HFFc6 (cell line): ENCODE data around the gene ABHD12B. TPM values are rescaled to one million over a fixed set of nuclear protein-coding genes. Genes with fewer than 3 reads are reported as not detected.

ENCODE experiments used
- DNase-seq: peaks from one replicate; pipeline ENCODE4 v3.0.0-alpha.2; 2018
- H3K27ac Mint-ChIP-seq: 2 replicates; pipeline ENCODE4 v1.8.0; 2020; ENCODE audit warnings: mild to moderate bottlenecking, mixed read lengths
- H3K27me3 Mint-ChIP-seq: 2 replicates; pipeline ENCODE4 v1.8.0; 2021; ENCODE audit warnings: mild to moderate bottlenecking, moderate library complexity, mixed read lengths; ENCODE audit not compliant: insufficient read depth
- H3K36me3 Mint-ChIP-seq: 2 replicates; pipeline ENCODE4 v1.8.0; 2021; ENCODE audit warnings: low read depth, mixed read lengths
- H3K4me1 Mint-ChIP-seq: 2 replicates; pipeline ENCODE4 v1.8.0; 2020; ENCODE audit warnings: low read depth, mixed read lengths
- H3K4me3 Mint-ChIP-seq: 2 replicates; pipeline ENCODE4 v1.8.0; 2020; ENCODE audit warnings: mild to moderate bottlenecking, moderate library complexity, mixed read lengths
- H3K9me3 Mint-ChIP-seq: 2 replicates; pipeline ENCODE4 v1.8.0; 2020; ENCODE audit warnings: mild to moderate bottlenecking, mixed read lengths
- total RNA-seq, 6 experiments: library from RNA; stranded (reverse); fragmentation: NEBNext Ultra II Directional; extraction: Animal tissue kit (Norgen Biotek cat#: 25700); gene quantifications; 2 replicates in 1 of 6; 3 replicates in 5 of 6; pipeline ENCODE4 v1.2.3, GENCODE V29; 2021
- TF ChIP-seq, protein P1 (sequence below): fragments of 200-600 bp; sonication (generic); IDR thresholded peaks from 2 replicates; pipeline ENCODE4 v1.5.0; 2021; ENCODE audit warnings: antibody characterized with exemption, mild to moderate bottlenecking

ABHD12B gene
- total RNA-seq, 6 experiments from 2014 or later, result 0.34 TPM; not detected in 5

DNA sequence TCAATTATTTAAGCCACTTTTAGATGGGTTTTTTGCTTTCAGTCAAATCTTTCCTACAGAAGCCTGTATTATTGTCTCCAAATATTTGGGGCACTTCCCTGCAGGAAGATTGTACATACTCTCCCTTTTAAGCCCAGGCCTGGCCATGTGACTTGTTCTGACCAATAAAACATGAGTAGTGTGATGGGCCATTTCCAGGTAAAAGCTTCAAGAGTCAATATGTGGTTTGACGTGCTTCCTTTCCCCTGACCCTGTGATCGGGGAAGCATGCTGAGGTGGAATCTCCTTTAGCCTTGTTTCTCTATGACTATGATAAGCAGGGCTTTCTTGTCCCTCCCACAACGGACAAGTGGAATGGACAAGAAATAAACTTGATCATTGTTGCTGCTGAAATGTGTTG lies 26.7 kb upstream of the ABHD12B start:
- peak overlapping the region; percentile 53; the same call in 1 of the 2 replicates for H3K27ac Mint-ChIP-seq
- H3K36me3 Mint-ChIP-seq, result no peaks in the 10 kb centered on the region
- H3K4me1 Mint-ChIP-seq, result peaks cover 53% of the 10 kb centered on the region
- H3K9me3 Mint-ChIP-seq, result no peaks in the 10 kb centered on the region
- DNase-seq, result no peak
- TF ChIP-seq, protein P1, sequence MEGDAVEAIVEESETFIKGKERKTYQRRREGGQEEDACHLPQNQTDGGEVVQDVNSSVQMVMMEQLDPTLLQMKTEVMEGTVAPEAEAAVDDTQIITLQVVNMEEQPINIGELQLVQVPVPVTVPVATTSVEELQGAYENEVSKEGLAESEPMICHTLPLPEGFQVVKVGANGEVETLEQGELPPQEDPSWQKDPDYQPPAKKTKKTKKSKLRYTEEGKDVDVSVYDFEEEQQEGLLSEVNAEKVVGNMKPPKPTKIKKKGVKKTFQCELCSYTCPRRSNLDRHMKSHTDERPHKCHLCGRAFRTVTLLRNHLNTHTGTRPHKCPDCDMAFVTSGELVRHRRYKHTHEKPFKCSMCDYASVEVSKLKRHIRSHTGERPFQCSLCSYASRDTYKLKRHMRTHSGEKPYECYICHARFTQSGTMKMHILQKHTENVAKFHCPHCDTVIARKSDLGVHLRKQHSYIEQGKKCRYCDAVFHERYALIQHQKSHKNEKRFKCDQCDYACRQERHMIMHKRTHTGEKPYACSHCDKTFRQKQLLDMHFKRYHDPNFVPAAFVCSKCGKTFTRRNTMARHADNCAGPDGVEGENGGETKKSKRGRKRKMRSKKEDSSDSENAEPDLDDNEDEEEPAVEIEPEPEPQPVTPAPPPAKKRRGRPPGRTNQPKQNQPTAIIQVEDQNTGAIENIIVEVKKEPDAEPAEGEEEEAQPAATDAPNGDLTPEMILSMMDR, result no peak
- H3K4me3 Mint-ChIP-seq, result no peak overlapping the region
- no peaks in the 10 kb centered on the region for H3K27me3 Mint-ChIP-seq

DNA sequence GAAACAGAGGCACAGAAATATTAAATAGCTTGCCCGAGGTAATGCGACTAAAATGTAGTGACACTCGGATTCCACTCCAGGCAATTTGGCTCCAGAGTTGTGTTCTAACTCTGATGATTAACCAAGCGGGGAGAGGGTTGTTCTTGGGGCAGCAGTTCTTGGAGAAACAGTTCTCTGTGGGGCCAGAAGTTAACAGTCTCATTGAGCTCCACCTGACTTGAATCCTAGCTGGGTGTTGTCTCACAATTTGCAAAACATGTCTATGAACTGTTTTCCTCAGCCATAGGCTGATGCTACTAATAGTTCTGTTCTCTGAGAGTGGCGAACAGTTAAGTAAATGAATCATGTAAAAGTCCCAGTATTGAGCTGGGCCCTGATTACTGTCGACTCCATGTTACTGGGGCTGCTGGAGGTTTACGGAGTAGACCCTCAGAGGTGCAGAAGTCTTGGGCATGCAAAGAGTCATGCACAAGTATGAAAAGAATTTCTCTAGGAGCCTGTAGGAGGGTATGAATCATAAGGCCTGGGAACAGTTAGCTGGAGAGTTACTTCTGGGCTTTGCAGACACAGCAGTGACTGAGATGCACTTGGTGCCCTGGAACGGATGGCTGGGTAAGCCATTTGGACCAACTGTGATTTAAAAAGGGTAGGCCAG lies 25.5 kb upstream of the ABHD12B start:
- H3K27me3 Mint-ChIP-seq, result no peaks in the 10 kb centered on the region
- TF ChIP-seq, protein P1, result no peak
- peak overlapping the region; percentile 70 for H3K4me3 Mint-ChIP-seq
- peaks cover 53% of the 10 kb centered on the region for H3K4me1 Mint-ChIP-seq
- DNase-seq, result peak; percentile 83
- H3K36me3 Mint-ChIP-seq, result no peaks in the 10 kb centered on the region
- no peaks in the 10 kb centered on the region for H3K9me3 Mint-ChIP-seq
- peak overlapping the region; percentile 92 for H3K27ac Mint-ChIP-seq

DNA sequence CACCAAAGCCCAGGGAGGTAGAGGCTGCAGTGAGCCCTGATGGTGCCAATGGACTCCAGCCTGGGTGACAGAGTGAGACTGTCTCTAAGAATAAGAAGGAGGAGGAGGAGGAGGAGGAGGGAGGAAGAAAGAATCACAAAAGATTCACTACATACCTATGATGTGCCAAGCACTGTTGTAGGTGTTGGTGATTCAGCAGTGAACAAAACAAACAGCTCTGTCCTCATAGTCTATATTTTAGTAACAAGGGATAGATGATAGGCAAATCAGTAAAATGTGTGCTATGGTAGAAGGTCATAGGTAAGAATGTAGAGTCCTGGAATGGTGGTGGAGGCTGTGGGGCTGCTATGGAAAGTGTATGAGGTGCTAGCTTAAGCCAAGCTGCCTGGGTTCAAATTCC lies 18.0 kb upstream of the ABHD12B start:
- Mint-ChIP-seq H3K4me3 (no peak overlapping the region), H3K36me3 (no peaks in the 10 kb centered on the region), H3K27ac (no peak overlapping the region), H3K4me1 (peaks cover 16% of the 10 kb centered on the region), H3K27me3 (peaks cover 2% of the 10 kb centered on the region), H3K9me3 (no peaks in the 10 kb centered on the region)
- DNase-seq, result no peak
- TF ChIP-seq, protein P1, result no peak

DNA sequence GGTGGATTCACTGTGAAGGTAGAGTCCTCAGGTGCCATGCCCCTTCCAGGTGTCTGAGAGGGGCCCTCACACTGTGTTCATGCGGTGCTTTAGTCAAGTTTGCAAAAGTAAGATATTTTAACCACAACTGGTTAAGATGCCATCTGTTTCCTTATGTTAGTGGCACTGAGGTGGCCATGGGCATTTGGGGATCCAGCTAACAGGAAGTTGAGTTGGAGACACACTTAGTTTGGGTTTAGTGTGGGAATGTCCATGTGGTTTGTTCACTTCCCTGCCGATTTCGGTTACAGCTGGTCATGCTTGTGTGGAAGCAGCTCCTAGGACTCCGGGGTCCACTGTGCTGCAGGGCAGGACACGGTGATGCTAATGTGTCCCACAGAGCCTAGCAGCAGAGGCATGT lies 17.3 kb upstream of the ABHD12B start:
- TF ChIP-seq, protein P1, result no peak
- Mint-ChIP-seq H3K4me3 (no peak overlapping the region), H3K36me3 (no peaks in the 10 kb centered on the region), H3K27ac (no peak overlapping the region), H3K9me3 (no peaks in the 10 kb centered on the region), H3K4me1 (peaks cover 19% of the 10 kb centered on the region), H3K27me3 (peaks cover 2% of the 10 kb centered on the region)
- no peak for DNase-seq

DNA sequence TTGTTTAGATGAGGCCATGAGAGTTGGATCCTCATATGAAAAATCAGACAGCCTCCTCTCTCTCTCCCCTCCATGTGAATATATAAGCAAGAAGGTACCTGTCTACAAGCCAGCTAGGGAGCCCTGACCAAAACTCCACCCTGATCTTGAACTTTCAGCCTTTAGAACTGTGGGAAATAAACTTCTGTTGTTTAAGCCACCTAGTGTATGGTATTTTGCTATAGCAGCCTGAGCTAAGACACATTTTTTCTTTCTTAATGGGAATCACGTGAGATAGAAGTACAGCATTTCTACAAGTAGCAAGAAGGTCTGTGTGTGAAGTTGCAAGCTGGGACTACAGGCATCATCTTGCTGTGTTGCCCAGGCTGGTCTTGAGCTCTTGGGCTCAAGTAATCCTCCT lies 16.3 kb upstream of the ABHD12B start:
- Mint-ChIP-seq H3K27me3 (peaks cover 2% of the 10 kb centered on the region), H3K4me1 (peaks cover 26% of the 10 kb centered on the region), H3K36me3 (no peaks in the 10 kb centered on the region), H3K27ac (no peak overlapping the region), H3K4me3 (no peak overlapping the region), H3K9me3 (no peaks in the 10 kb centered on the region)
- peak; percentile 42 for DNase-seq
- TF ChIP-seq, protein P1, result peak; percentile 63
